GM12801 (cell line): ENCODE data around the gene MIEF1.

Experiments
- TF ChIP-seq, protein P1 (sequence below): IDR thresholded peaks from one replicate; pipeline ENCODE4 v1.5.1; 2011; ENCODE audit warnings: control low read depth; ENCODE audit not compliant: insufficient read length; ENCODE audit errors: extremely low read depth

Gene MIEF1

DNA sequence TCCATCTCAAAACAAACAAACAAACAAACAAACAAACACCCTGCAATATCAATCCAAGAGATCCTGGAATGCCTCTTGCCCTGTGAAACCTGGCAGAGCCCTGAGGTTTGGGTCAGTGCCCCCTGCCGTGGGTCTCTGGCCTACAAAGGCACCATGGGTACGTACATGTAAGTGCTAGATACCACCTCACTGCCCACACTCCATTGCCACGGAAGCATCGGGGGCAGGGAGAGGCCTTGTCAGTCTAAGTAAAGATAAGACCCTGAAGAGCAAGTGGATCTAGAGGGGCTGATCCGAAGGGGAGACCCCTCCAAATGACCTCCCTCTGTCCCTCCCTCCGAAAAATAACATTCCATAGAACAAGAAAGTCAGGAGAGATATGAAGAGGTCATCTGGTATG lies 2.0 kb upstream of the MIEF1 start:
- TF ChIP-seq, protein P1, sequence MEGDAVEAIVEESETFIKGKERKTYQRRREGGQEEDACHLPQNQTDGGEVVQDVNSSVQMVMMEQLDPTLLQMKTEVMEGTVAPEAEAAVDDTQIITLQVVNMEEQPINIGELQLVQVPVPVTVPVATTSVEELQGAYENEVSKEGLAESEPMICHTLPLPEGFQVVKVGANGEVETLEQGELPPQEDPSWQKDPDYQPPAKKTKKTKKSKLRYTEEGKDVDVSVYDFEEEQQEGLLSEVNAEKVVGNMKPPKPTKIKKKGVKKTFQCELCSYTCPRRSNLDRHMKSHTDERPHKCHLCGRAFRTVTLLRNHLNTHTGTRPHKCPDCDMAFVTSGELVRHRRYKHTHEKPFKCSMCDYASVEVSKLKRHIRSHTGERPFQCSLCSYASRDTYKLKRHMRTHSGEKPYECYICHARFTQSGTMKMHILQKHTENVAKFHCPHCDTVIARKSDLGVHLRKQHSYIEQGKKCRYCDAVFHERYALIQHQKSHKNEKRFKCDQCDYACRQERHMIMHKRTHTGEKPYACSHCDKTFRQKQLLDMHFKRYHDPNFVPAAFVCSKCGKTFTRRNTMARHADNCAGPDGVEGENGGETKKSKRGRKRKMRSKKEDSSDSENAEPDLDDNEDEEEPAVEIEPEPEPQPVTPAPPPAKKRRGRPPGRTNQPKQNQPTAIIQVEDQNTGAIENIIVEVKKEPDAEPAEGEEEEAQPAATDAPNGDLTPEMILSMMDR, result no peak

DNA sequence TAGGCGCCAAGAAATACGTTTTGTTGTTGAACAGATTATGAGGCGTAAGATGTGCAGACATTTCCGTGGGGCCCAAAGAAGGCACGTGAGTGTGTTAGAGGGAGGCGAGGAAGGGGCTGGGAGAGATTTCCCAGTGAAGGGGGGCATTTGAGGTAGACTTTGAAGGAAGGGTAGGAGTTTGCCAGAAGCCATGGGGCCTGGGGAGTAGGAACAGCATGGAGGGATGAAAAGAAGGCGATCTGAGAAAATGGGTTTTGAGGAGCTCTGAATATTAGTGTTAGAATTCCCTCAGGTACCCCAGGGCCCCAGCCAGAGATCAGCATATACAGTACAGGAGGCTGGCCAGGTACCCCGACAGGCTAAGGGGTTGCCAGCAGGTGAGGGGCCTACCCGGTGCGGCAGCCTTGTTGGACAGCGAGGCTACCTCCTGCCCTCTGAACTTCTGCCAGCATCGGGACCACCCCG lies 414 bp upstream of the MIEF1 start:
- TF ChIP-seq, protein P1, result no peak

DNA sequence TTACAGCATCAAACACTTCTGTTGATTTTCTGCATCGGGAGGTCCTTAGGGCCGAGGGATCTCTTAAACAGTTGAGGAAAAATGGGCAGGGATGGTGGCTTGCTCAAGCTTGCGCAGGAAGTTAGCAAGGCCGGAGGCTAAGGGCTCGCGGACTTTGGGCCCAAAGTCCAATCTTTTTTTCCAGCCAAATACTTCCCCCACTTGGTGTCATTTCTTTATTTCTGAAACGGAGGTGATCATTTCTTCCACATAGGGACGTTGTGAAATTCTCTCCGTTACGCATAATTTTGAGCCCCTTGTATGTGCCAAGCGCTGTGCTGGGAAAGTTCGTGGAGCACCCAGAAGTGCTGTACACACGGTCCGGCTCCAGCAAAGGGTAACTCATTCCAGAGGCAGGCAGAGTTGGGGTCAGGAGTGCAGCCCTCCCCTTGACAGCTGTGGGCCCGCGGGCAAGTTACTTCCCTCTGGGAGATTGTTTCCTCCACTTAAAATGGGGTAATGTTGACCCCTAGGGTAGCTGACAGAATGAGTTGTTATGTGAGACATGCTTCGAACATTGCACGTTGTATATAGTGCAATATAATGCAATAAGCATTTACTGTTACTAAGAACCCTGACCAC lies 809 bp downstream of the MIEF1 start:
- TF ChIP-seq, protein P1, result no peak

DNA sequence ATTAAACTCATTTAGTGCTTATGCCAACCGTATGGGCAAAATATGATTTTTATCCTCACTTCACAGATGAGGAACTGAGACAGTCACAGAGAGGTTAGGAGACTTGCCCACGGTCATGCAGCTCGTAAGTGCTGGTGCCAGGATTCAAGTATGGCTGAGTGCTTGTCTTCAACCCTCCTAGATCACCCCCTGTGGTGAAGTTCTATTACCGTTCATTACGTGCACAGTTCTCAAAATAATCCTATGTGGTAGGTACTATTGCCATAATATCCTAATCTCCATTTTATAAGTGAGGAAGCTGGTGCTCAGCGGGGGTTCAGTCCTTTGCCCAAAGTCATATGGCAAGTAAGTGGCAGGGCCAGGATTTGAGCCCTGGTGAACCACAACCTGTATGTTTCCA lies 1.5 kb downstream of the MIEF1 start:
- TF ChIP-seq, protein P1, result no peak

DNA sequence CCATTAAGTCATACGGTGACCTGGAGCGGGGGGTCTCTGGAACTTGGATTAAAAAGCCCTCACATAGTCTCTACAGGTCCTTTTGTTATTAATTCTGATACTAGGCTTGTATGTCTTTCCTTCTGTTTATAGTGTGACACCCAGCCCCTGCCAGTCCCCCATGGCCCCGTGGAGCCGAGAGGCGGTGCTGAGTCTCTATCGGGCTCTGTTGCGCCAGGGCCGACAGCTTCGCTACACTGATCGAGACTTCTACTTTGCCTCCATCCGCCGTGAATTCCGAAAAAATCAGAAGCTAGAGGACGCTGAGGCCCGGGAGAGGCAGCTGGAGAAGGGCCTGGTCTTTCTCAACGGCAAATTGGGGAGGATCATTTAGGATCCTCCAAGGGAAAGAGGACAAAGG lies 2.0 kb downstream of the MIEF1 start:
- TF ChIP-seq, protein P1, result no peak

DNA sequence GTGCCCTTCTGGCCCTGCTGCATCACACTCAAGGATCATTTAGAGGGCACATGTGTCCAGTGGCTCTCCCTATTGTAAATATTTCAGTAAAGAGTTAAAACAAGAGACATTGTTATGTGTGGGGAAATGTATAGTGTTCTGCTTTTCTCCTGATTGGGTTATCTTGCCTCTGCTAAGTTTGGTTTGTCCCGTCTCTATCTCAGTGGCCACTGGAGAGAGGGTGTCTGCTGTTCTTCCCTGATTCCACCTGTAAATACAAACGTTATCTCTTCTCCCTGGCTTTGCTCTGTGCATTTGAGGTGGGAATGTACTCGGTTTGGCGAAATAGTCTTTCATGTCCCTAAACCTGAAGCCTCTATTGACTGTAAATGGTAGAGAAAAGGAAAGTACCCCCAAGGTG lies 6.3 kb downstream of the MIEF1 start:
- TF ChIP-seq, protein P1, result no peak

DNA sequence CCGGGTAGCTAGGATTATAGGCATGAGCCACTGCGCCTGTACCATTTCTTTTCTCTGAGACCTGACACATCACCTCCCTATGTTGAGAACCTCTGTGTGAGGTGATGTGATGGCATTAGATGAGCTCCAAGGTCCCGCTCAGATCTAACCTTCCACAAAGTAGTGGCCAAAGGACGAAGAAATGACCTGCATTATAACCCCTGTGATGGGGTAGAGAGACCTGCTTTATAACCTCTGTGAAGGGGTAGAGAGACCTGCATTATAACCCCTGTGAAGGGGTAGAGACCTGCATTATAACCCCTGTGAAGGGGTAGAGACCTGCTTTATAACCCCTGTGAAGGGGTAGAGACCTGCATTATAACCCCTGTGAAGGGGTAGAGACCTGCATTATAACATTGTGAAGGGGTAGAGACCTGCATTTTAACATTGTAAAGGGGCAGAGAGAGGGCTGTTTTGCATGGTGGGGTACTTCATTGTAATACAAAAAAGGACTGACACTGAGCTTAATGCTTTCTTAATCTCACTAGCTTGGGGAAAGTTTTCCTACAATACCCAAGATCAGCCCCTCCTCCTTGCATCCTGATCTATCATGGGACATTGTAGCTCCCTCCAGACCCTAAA lies 8.5 kb downstream of the MIEF1 start:
- TF ChIP-seq, protein P1, result no peak
